ENCODE data around the gene CDCA8. TPM values are rescaled to one million over a fixed set of nuclear protein-coding genes. Genes with fewer than 3 reads are reported as not detected.
"Not testable (repeated sequence)": the region's sequence is repeated elsewhere in the genome, so short reads cannot be mapped to it uniquely, and the experiment has no call there.

The CDCA8 gene
- total RNA-seq, 1 donor from 2014 or later: 0.78 TPM

DNA sequence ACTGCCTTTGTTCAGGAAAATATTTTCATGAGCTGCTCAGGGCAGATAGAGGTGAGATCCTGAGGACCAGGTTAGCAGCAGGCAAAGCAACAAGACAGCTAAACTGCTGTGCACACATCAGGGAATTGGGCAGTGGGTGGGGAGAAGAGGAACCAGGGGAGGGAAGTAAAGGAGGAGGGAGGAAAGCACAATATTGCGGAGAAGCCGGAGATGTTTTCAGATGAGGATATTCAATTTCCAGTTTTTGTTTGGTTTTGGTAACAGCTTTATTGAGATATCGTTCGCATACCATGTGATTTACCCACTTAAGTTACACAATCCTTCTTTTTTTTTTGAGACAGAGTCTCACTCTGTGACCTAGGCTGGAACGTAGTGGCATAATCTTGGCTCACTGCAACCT lies 38.1 kb downstream of the CDCA8 start:
- Histone ChIP-seq H3K4me1 (no peaks in the 10 kb centered on the region), H3K36me3 (no peaks in the 10 kb centered on the region), H3K27ac (no peak overlapping the region), H3K9me3 (no peaks in the 10 kb centered on the region), H3K4me3 (no peak overlapping the region), H3K27me3 (peaks cover 16% of the 10 kb centered on the region)
- no peak for TF ChIP-seq CTCF (IDR thresholded peaks at IDR 0.05)
- DNase-seq (no peak), ATAC-seq (peak; percentile 46)
- intact Hi-C loops (cut with DNase I): no loop called here

GRCh38 chr1:37731312-37732019 lies 39.1 kb downstream of the CDCA8 start:
- Histone ChIP-seq H3K4me3 (no peak overlapping the region), H3K36me3 (no peaks in the 10 kb centered on the region), H3K27me3 (peaks cover 18% of the 10 kb centered on the region), H3K4me1 (no peaks in the 10 kb centered on the region), H3K27ac (no peak overlapping the region), H3K9me3 (no peaks in the 10 kb centered on the region)
- intact Hi-C loops (cut with DNase I): no loop called here
- no peak for TF ChIP-seq CTCF (IDR thresholded peaks at IDR 0.05)
- no peak for ATAC-seq
- peak; percentile 43 for DNase-seq

GRCh38 chr1:37732111-37732780 lies 39.9 kb downstream of the CDCA8 start:
- no peak for TF ChIP-seq CTCF (IDR thresholded peaks at IDR 0.05)
- peaks cover 18% of the 10 kb centered on the region for H3K27me3 ChIP-seq
- intact Hi-C loops (cut with DNase I): no loop called here

GRCh38 chr1:37734629-37735591 lies 42.6 kb downstream of the CDCA8 start:
- intact Hi-C loops (cut with DNase I): no loop called here
- Histone ChIP-seq H3K4me3 (no peak overlapping the region), H3K27ac (no peak overlapping the region), H3K36me3 (no peaks in the 10 kb centered on the region), H3K4me1 (no peaks in the 10 kb centered on the region), H3K9me3 (no peaks in the 10 kb centered on the region), H3K27me3 (peaks cover 18% of the 10 kb centered on the region)
- ATAC-seq (peak; percentile 46), DNase-seq (no peak)
- TF ChIP-seq CTCF (IDR thresholded peaks at IDR 0.05): no peak

More at GRCh38 chr1:37732111-37732780, 39.9 kb downstream of the CDCA8 start:
- H3K36me3 ChIP-seq: no peaks in the 10 kb centered on the region
- DNase-seq (peak; percentile 15), ATAC-seq (no peak)
- no peaks in the 10 kb centered on the region for H3K9me3 ChIP-seq
- H3K4me3 ChIP-seq: no peak overlapping the region
- no peak overlapping the region for H3K27ac ChIP-seq
- no peaks in the 10 kb centered on the region for H3K4me1 ChIP-seq

- DNase-seq; H3K27ac ChIP-seq; H3K9me3 ChIP-seq; H3K4me1 ChIP-seq; H3K4me3 ChIP-seq; ATAC-seq; intact Hi-C loops (cut with DNase I); H3K36me3 ChIP-seq: not testable (repeated sequence)
- peaks cover 18% of the 10 kb centered on the region for H3K27me3 ChIP-seq
Measured at GRCh38 chr1:37737975-37738374, 45.7 kb downstream of the CDCA8 start.

GRCh38 chr1:37738619-37739018 lies 46.3 kb downstream of the CDCA8 start:
- not testable (repeated sequence) for H3K27ac ChIP-seq

More at GRCh38 chr1:37738619-37739018, 46.3 kb downstream of the CDCA8 start:
- ATAC-seq; H3K4me3 ChIP-seq; H3K4me1 ChIP-seq; H3K9me3 ChIP-seq; intact Hi-C loops (cut with DNase I); DNase-seq; H3K36me3 ChIP-seq: not testable (repeated sequence)
- H3K27me3 ChIP-seq: peaks cover 18% of the 10 kb centered on the region
